A549 (cell line): Measurements from ENCODE around the gene ZNF101. TPM values are rescaled to one million over a fixed set of nuclear protein-coding genes. Genes with fewer than 3 reads are reported as not detected.
A peak's percentile ranks its signal among the peaks of the same experiment; 100 is the strongest.

Experiments used
- ATAC-seq, 2 experiments: fragments of 200-7000 bp in 1 of 2; fragments of >200 bp in 1 of 2; cut with Nextera tagmentation in 1 of 2; cut with Tn5 transposase in 1 of 2; 3 replicates each; pipeline versions ENCODE4 v1.8.0 to v1.9.1; 2018 to 2020; ENCODE audit warnings: mild to moderate bottlenecking in 1 of 2, moderate library complexity in 1 of 2
- CTCF ChIA-PET: fragments of 300-600 bp; sonication (Branson Sonifier 250); formaldehyde crosslinking; extraction: SDS; loops from one replicate; lab custom pipeline; 2021; ENCODE audit warnings: antibody characterized with exemption, inconsistent platforms; lab: Yijun Ruan, JAX
- POLR2A ChIA-PET: fragments of 350-600 bp; formaldehyde crosslinking; extraction: SDS; loops from one replicate; lab custom pipeline; 2021; ENCODE audit warnings: antibody characterized with exemption, inconsistent platforms; lab: Yijun Ruan, JAX
- DNase-seq, 2 experiments: peaks; one replicate each; pipeline versions ENCODE4 v3.0.0 to v3.0.0-alpha.2; 2011 to 2016; ENCODE audit warnings: low read depth in 1 of 2, low spot score in 1 of 2
- FAIRE-seq: peaks from 2 replicates; lab custom pipeline; 2011; peaks lifted over from hg19 to GRCh38; lab: Jason Lieb, UNC
- H3K27ac ChIP-seq, 2 experiments: fragments of >200 bp; sonication (Bioruptor Twin); formaldehyde crosslinking; 3 replicates each; pipeline ENCODE4 v1.5.1; 2016 to 2017
- H3K4me1 ChIP-seq: fragments of >200 bp; sonication (Bioruptor Twin); formaldehyde crosslinking; 3 replicates; pipeline ENCODE4 v1.6.1; 2016
- H3K4me2 ChIP-seq: fragments of >200 bp; sonication (Bioruptor Twin); formaldehyde crosslinking; 3 replicates; pipeline ENCODE4 v1.6.1; 2016
- H3K4me3 ChIP-seq: fragments of >200 bp; sonication (Bioruptor Twin); formaldehyde crosslinking; 3 replicates; pipeline ENCODE4 v1.5.1; 2016
- H3K9me3 ChIP-seq: fragments of >200 bp; sonication (Bioruptor Twin); formaldehyde crosslinking; 3 replicates; pipeline ENCODE4 v1.6.1; 2016
- ATOH8 ChIP-seq: fragments of 250-450 bp; sonication (Bioruptor Pico); IDR thresholded peaks from 2 replicates; pipeline ENCODE4 v1.5.0; 2020; ENCODE audit warnings: low read depth, mild to moderate bottlenecking, moderate library complexity
- CTCF ChIP-seq: fragments of >200 bp; sonication (Bioruptor Twin); formaldehyde crosslinking; IDR thresholded peaks from 3 replicates; pipeline ENCODE4 v1.5.1; 2016
- ELK1 ChIP-seq: fragments of 150-350 bp; IDR thresholded peaks from 2 replicates; pipeline ENCODE4 v1.6.1; 2014; ENCODE audit warnings: low read depth, mild to moderate bottlenecking, low read length
- EP300 ChIP-seq, 2 experiments: fragments of >200 bp; sonication (Bioruptor Twin); formaldehyde crosslinking; IDR thresholded peaks; 2 replicates in 1 of 2; 3 replicates in 1 of 2; pipeline ENCODE4 v1.6.1; 2016 to 2017
- FOSL2 ChIP-seq, 2 experiments: fragments of 450-650 bp in 1 of 2; fragments of >200 bp in 1 of 2; sonication (Bioruptor Twin) in 1 of 2; formaldehyde crosslinking; IDR thresholded peaks; 2 replicates each; pipeline versions ENCODE4 v1.5.0 to v1.6.1; 2016 to 2020; ENCODE audit warnings: mild to moderate bottlenecking in 1 of 2, moderate library complexity in 1 of 2
- HOXA7 ChIP-seq: fragments of 250-450 bp; sonication (Bioruptor Pico); IDR thresholded peaks from 2 replicates; pipeline ENCODE4 v1.5.0; 2020; ENCODE audit warnings: mild to moderate bottlenecking, moderate library complexity
- KDM1A ChIP-seq: fragments of 200-600 bp; sonication (generic); IDR thresholded peaks from 2 replicates; pipeline ENCODE4 v1.6.1; 2016; ENCODE audit warnings: low read depth, mild to moderate bottlenecking
- KDM5A ChIP-seq: fragments of 200-600 bp; sonication (generic); IDR thresholded peaks from 2 replicates; pipeline ENCODE4 v1.6.1; 2016; ENCODE audit warnings: antibody characterized with exemption, mild to moderate bottlenecking
- NFE2L2 ChIP-seq: fragments of 150-350 bp; conservative IDR thresholded peaks from 2 replicates; pipeline ENCODE4 v1.6.1; 2014; ENCODE audit warnings: low read length
- NR3C1 ChIP-seq: fragments of >200 bp; sonication (Bioruptor Twin); formaldehyde crosslinking; IDR thresholded peaks from 3 replicates; pipeline ENCODE4 v1.6.1; 2017
- PHF8 ChIP-seq: fragments of 200-600 bp; sonication (generic); IDR thresholded peaks from 2 replicates; pipeline ENCODE4 v1.6.1; 2016; ENCODE audit warnings: low read depth, mild to moderate bottlenecking, antibody characterized with exemption, moderate library complexity, borderline replicate concordance
- POLR2A ChIP-seq: IDR thresholded peaks from 2 replicates; pipeline ENCODE4 v1.6.1; 2012; ENCODE audit warnings: mild to moderate bottlenecking, low read length
- RAD21 ChIP-seq, 2 experiments: fragments of >200 bp in 1 of 2; sonication (Bioruptor Twin) in 1 of 2; formaldehyde crosslinking in 1 of 2; IDR thresholded peaks in 1 of 2; conservative IDR thresholded peaks in 1 of 2; 2 replicates in 1 of 2; 3 replicates in 1 of 2; pipeline ENCODE4 v1.6.1; 2012 to 2018; ENCODE audit warnings: inconsistent platforms in 1 of 2
- REST ChIP-seq: fragments of 200-600 bp; sonication (generic); IDR thresholded peaks from 2 replicates; pipeline ENCODE4 v1.6.1; 2016; ENCODE audit warnings: antibody characterized with exemption, mild to moderate bottlenecking, moderate library complexity
- SMC3 ChIP-seq: fragments of >200 bp; sonication (Bioruptor Twin); formaldehyde crosslinking; IDR thresholded peaks from 3 replicates; pipeline ENCODE4 v1.6.1; 2018; ENCODE audit warnings: inconsistent platforms
- TP53 ChIP-seq: fragments of 250-450 bp; sonication (Bioruptor Pico); IDR thresholded peaks from 2 replicates; pipeline ENCODE4 v1.5.0; 2021; ENCODE audit warnings: mild to moderate bottlenecking, moderate library complexity
- WGBS: methylation state at CpG from one replicate; pipeline ENCODE4 v1.1.6; 2017; ENCODE audit errors: missing lambda C conversion rate; 5-methylcytosine and 5-hydroxymethylcytosine counted together
- polyA plus RNA-seq, 4 experiments: library from polyadenylated mRNA; depleted of rRNA in 3 of 4; stranded (reverse); fragments of >200 nt; fragmentation: RNase III in 1 of 4; extraction: RNeasy Plus Mini Kit Qiagen cat#74134 plus additional on column Dnase treatment in 1 of 4; gene quantifications; 2 replicates in 3 of 4; 3 replicates in 1 of 4; pipeline ENCODE4 v1.2.3, GENCODE V29; 2011 to 2017

Gene ZNF101
- polyA plus RNA-seq, 2 of the 4 experiments (the other 2 are of a cell fraction), result 4.9 to 7.4 TPM

- TF ChIP-seq REST, result no peak
- no peak for TF ChIP-seq NFE2L2
- TF ChIP-seq KDM5A, result no peak
- TF ChIP-seq NR3C1, result no peak
- TF ChIP-seq FOSL2 (IDR thresholded peaks at IDR 0.05), result no peak
- TF ChIP-seq FOSL2 (CRISPR knock-in tag; IDR thresholded peaks at IDR 0.05), result no peak
- TF ChIP-seq HOXA7 (CRISPR knock-in tag), result no peak
- no peak for TF ChIP-seq KDM1A
- no peak for TF ChIP-seq EP300 (IDR thresholded peaks at IDR 0.05)
- no peak for TF ChIP-seq ATOH8 (CRISPR knock-in tag)
These were observed 26.0 kb upstream of the ZNF101 start (continued) for GRCh38 chr19:19642506-19643157.

- DNase-seq (peak; percentile 44 to 55), FAIRE-seq (no peak), ATAC-seq (peak; percentile 80 to 87)
- ChIA-PET CTCF (interaction anchor here (0.6 to 2.8 kb wide), 22 partner anchors 9 to 237 kb away, joined by 3 to 28 read pairs (median 6); partner anchors contain the start of genes LPAR2, NDUFA13 and YJEFN3), POLR2A (no interaction called here)
- no peaks in the 10 kb centered on the region for H3K9me3 ChIP-seq
- 0 out of 3 replicates have a peak, but pooled peaks cover 3% of the 10 kb centered on the region for H3K4me1 ChIP-seq
- TF ChIP-seq SMC3, result peak; percentile 62
- TF ChIP-seq ELK1, result no peak
- peak; percentile 28; the same call in 1 of the 2 replicates for TF ChIP-seq PHF8
- TF ChIP-seq RAD21 (conservative IDR thresholded peaks at IDR 0.05 in 1 of 2, IDR thresholded peaks at IDR 0.05 in 1 of 2), result peak; percentile 73
- TF ChIP-seq TP53, result no peak
- peak; percentile 70 for TF ChIP-seq CTCF
- peak; percentile 47 for TF ChIP-seq POLR2A
- peak within 1 kb of the TSS; percentile 67 to 93 for H3K27ac ChIP-seq
- 0% methylated on average over 2 of the region's 50 CpGs for WGBS
- H3K4me3 ChIP-seq, result peak within 1 kb of the TSS; percentile 62
- peak within 1 kb of the TSS; percentile 97 for H3K4me2 ChIP-seq
These were observed 25.2 kb upstream of the ZNF101 start, which contains the start of gene GMIP for GRCh38 chr19:19643158-19644053. Gene GMIP, minus strand, starts transcription at chr19:19643657. Its CDS starts 128 bp downstream, at chr19:19643529.
